Measurements from ENCODE around the gene IPO13.

- no peak for TF ChIP-seq POLR2AphosphoS5 (IDR thresholded peaks at IDR 0.05; ENCODE audit: low read depth, low read length)
- TF ChIP-seq SIN3A (IDR thresholded peaks at IDR 0.05; ENCODE audit: borderline replicate concordance, insufficient read depth, low read length) = no peak
- no peak for TF ChIP-seq REST (IDR thresholded peaks at IDR 0.05; ENCODE audit: insufficient read depth in 1 of 2, low read depth in 2 of 2, low read length in 2 of 2)
- no peak for TF ChIP-seq TAF1 (IDR thresholded peaks at IDR 0.05; ENCODE audit: borderline replicate concordance, insufficient read depth, low read length)
Measured at GRCh38 chr1:43976890-43977289, 30.1 kb downstream of the IPO13 start.
